Measurements from ENCODE around the gene GPR139. TPM values are rescaled to one million over a fixed set of nuclear protein-coding genes. Genes with fewer than 3 reads are reported as not detected.

Gene GPR139
- total RNA-seq (not detected in 2 replicates), polyA plus RNA-seq (not detected in 2 replicates), polyA minus RNA-seq (not detected in 2 replicates)
- not detected for total RNA-seq (2013)

GRCh38 chr16:20073203-20074098, at the start of gene GPR139:
TSS of gene GPR139 (minus strand) at chr16:20073890. CDS start at chr16:20073616, 274 bp downstream.
- ATAC-seq (ENCODE audit: low read depth) (no peak), DNase-seq (no peak)
- H4K20me1 ChIP-seq (ENCODE audit: control insufficient read depth, insufficient read depth, low read length, poor library complexity, severe bottlenecking), result no peaks in the 10 kb centered on the region
- POLR2A ChIA-PET, result no interaction called here
- CTCF ChIA-PET, result no interaction called here
- WGBS (ENCODE audit: insufficient coverage), result 8% methylated on average over 65 of the region's 76 CpGs
- no peak within 1 kb of the TSS for H3K27ac ChIP-seq (ENCODE audit: low read length in 2 of 2)
- H2AFZ ChIP-seq (ENCODE audit: insufficient read depth, low read depth, low read length, poor library complexity, severe bottlenecking), result no peak within 1 kb of the TSS
- H3K9ac ChIP-seq (ENCODE audit: low read length), result no peak within 1 kb of the TSS
- Mint-ChIP-seq H3K27me3 (peaks cover 57% of the 10 kb centered on the region), H3K4me3 (no peak within 1 kb of the TSS), H3K27ac (no peak within 1 kb of the TSS), H3K9me3 (ENCODE audit: insufficient read depth) (peaks cover 5% of the 10 kb centered on the region), H3K4me1 (no peaks in the 10 kb centered on the region)
- no peaks in the 10 kb centered on the region for H3K36me3 ChIP-seq (replicated peaks in 1 of 2; ENCODE audit: control extremely low read depth in 1 of 2, control insufficient read depth in 1 of 2, extremely low read depth in 1 of 2, insufficient read depth in 2 of 2, low read length in 1 of 2)
- H3K79me2 ChIP-seq (ENCODE audit: control insufficient read depth, insufficient read depth, low read length), result no peaks in the 10 kb centered on the region
- no peaks in the 10 kb centered on the region for H3K4me1 ChIP-seq (ENCODE audit: control insufficient read depth in 2 of 2, insufficient read depth in 2 of 2, low read length in 2 of 2)
- H3K27me3 ChIP-seq (replicated peaks in 1 of 4; ENCODE audit: control extremely low read depth in 1 of 4, control insufficient read depth in 3 of 4, insufficient read depth in 4 of 4, low read length in 3 of 4), result peaks cover 0 to 16% (median 0%) of the 10 kb centered on the region in 4 experiments
- H3K9me3 ChIP-seq (ENCODE audit: control extremely low read depth in 1 of 3, control insufficient read depth in 2 of 3, insufficient read depth in 1 of 3, low read length in 2 of 3), result peaks cover 0 to 8% (median 3%) of the 10 kb centered on the region in 3 donors
- intact Hi-C loops (cut with micrococcal nuclease), result no loop called here
- no peak within 1 kb of the TSS for H3K4me3 ChIP-seq (ENCODE audit: control extremely low read depth in 1 of 5, extremely low read depth in 1 of 5, insufficient read depth in 1 of 5, low read depth in 2 of 5, low read length in 4 of 5)
- TF ChIP-seq EZH2 (IDR thresholded peaks at IDR 0.05; ENCODE audit: borderline replicate concordance, insufficient read depth, low read depth, low read length, poor library complexity, severe bottlenecking) (no peak), CTCF (IDR thresholded peaks at IDR 0.05) (no peak)
- H3K4me2 ChIP-seq (replicated peaks; ENCODE audit: low read depth, low read length, poor library complexity, severe bottlenecking), result no peak within 1 kb of the TSS

GRCh38 chr16:20122011-20122410, 48.3 kb upstream of the GPR139 start:
- DNase-seq, result no peak
- H3K4me1 Mint-ChIP-seq, result no peaks in the 10 kb centered on the region
- peaks cover 13% of the 10 kb centered on the region for H3K27me3 Mint-ChIP-seq
- 95% methylated on average over 4 of the region's 8 CpGs for WGBS (ENCODE audit: insufficient coverage)
- Histone ChIP-seq H3K4me1 (ENCODE audit: control insufficient read depth in 2 of 2, insufficient read depth in 2 of 2, low read length in 2 of 2) (no peaks in the 10 kb centered on the region), H3K27me3 (replicated peaks in 1 of 4; ENCODE audit: control extremely low read depth in 1 of 4, control insufficient read depth in 3 of 4, insufficient read depth in 4 of 4, low read length in 3 of 4) (no peaks in the 10 kb centered on the region), H3K9me3 (ENCODE audit: control extremely low read depth in 1 of 3, control insufficient read depth in 2 of 3, insufficient read depth in 1 of 3, low read length in 2 of 3) (no peaks in the 10 kb centered on the region), H2AFZ (ENCODE audit: insufficient read depth, low read depth, low read length, poor library complexity, severe bottlenecking) (no peak overlapping the region), H3K27ac (ENCODE audit: low read length in 2 of 2) (no peak overlapping the region), H3K79me2 (ENCODE audit: control insufficient read depth, insufficient read depth, low read length) (no peaks in the 10 kb centered on the region), H4K20me1 (ENCODE audit: control insufficient read depth, insufficient read depth, low read length, poor library complexity, severe bottlenecking) (no peaks in the 10 kb centered on the region), H3K4me3 (ENCODE audit: control extremely low read depth in 1 of 5, extremely low read depth in 1 of 5, insufficient read depth in 1 of 5, low read depth in 2 of 5, low read length in 4 of 5) (no peak overlapping the region), H3K4me2 (replicated peaks; ENCODE audit: low read depth, low read length, poor library complexity, severe bottlenecking) (no peak overlapping the region), H3K36me3 (replicated peaks in 1 of 2; ENCODE audit: control extremely low read depth in 1 of 2, control insufficient read depth in 1 of 2, extremely low read depth in 1 of 2, insufficient read depth in 2 of 2, low read length in 1 of 2) (no peaks in the 10 kb centered on the region), H3K9ac (ENCODE audit: low read length) (no peak overlapping the region)
- ATAC-seq (ENCODE audit: low read depth), result no peak
- no peak overlapping the region for H3K4me3 Mint-ChIP-seq
- peaks cover 7% of the 10 kb centered on the region for H3K9me3 Mint-ChIP-seq (ENCODE audit: insufficient read depth)
- POLR2A ChIA-PET, result no interaction called here
- CTCF ChIA-PET, result no interaction called here
- H3K27ac Mint-ChIP-seq, result no peak overlapping the region
- intact Hi-C loops (cut with micrococcal nuclease), result no loop called here
- no peak for TF ChIP-seq EZH2 (IDR thresholded peaks at IDR 0.05; ENCODE audit: borderline replicate concordance, insufficient read depth, low read depth, low read length, poor library complexity, severe bottlenecking)
- no peak for TF ChIP-seq CTCF (IDR thresholded peaks at IDR 0.05)

Data from B cell (primary cell).